GM23338 (cell line): Measurements from ENCODE around the gene MMAB. TPM values are rescaled to one million over a fixed set of nuclear protein-coding genes. Genes with fewer than 3 reads are reported as not detected.
"Not testable (repeated sequence)": the region's sequence is repeated elsewhere in the genome, so short reads cannot be mapped to it uniquely, and the experiment has no call there.

ENCODE experiments used
- ATAC-seq: fragments of 200-7000 bp; cut with Tn5 transposase; 3 replicates; pipeline ENCODE4 v1.9.1; 2020
- DNase-seq: peaks from one replicate; pipeline ENCODE4 v3.0.0-alpha.2; 2015; ENCODE audit warnings: low spot score
- H2AFZ ChIP-seq: fragments of 200-600 bp; sonication (generic); 2 replicates; pipeline ENCODE4 v1.8.0; 2016; ENCODE audit warnings: antibody characterized with exemption, mild to moderate bottlenecking, moderate library complexity
- H3F3A ChIP-seq: fragments of 200-600 bp; sonication (generic); replicated peaks from 2 replicates; pipeline ENCODE4 v1.8.0; 2017; ENCODE audit warnings: antibody characterized with exemption, mixed run types, low read depth
- H3K27ac ChIP-seq: fragments of 200-600 bp; sonication (generic); 2 replicates; pipeline ENCODE4 v1.6.1; 2016; ENCODE audit warnings: low read depth
- H3K27me3 ChIP-seq: fragments of 200-600 bp; sonication (generic); 2 replicates; pipeline ENCODE4 v1.8.0; 2016; ENCODE audit warnings: mild to moderate bottlenecking, mixed run types, moderate library complexity; ENCODE audit not compliant: insufficient read depth
- H3K36me3 ChIP-seq: fragments of 200-600 bp; sonication (generic); 2 replicates; pipeline ENCODE4 v1.8.0; 2016; ENCODE audit warnings: mild to moderate bottlenecking; ENCODE audit not compliant: insufficient read depth
- H3K4me1 ChIP-seq: fragments of 200-600 bp; sonication (generic); 2 replicates; pipeline ENCODE4 v1.8.0; 2016; ENCODE audit warnings: mild to moderate bottlenecking, moderate library complexity; ENCODE audit not compliant: insufficient read depth
- H3K4me2 ChIP-seq: fragments of 200-600 bp; sonication (generic); 2 replicates; pipeline ENCODE4 v1.7.1; 2017; ENCODE audit warnings: mixed run types
- H3K4me3 ChIP-seq: fragments of 200-600 bp; sonication (generic); 2 replicates; pipeline ENCODE4 v1.6.1; 2016; ENCODE audit warnings: mixed run types
- H3K79me2 ChIP-seq: fragments of 200-600 bp; sonication (generic); replicated peaks from 2 replicates; pipeline ENCODE4 v1.8.0; 2017; ENCODE audit warnings: mild to moderate bottlenecking; ENCODE audit not compliant: insufficient read depth
- H3K9me2 ChIP-seq: fragments of 200-600 bp; sonication (generic); 2 replicates; pipeline ENCODE4 v1.8.0; 2017; ENCODE audit not compliant: insufficient read depth
- H4K20me1 ChIP-seq: fragments of 200-600 bp; sonication (generic); replicated peaks from 2 replicates; pipeline ENCODE4 v1.8.0; 2017; ENCODE audit warnings: mild to moderate bottlenecking; ENCODE audit not compliant: insufficient read depth
- H3K27ac Mint-ChIP-seq: 2 replicates; pipeline ENCODE4 v1.8.0; 2020; ENCODE audit warnings: inconsistent platforms, mild to moderate bottlenecking, moderate library complexity, mixed read lengths
- H3K27me3 Mint-ChIP-seq: 3 replicates; pipeline ENCODE4 v1.8.0; 2022; ENCODE audit warnings: low read depth, mild to moderate bottlenecking, moderate library complexity, mixed read lengths, inconsistent platforms; ENCODE audit not compliant: insufficient read depth, poor library complexity
- H3K36me3 Mint-ChIP-seq: 3 replicates; pipeline ENCODE4 v1.8.0; 2021; ENCODE audit warnings: low read depth, mild to moderate bottlenecking, inconsistent platforms, moderate library complexity, mixed read lengths
- H3K4me1 Mint-ChIP-seq: 3 replicates; pipeline ENCODE4 v1.8.0; 2020; ENCODE audit warnings: mild to moderate bottlenecking, inconsistent platforms, mixed read lengths
- H3K4me3 Mint-ChIP-seq: 3 replicates; pipeline ENCODE4 v1.8.0; 2021; ENCODE audit warnings: moderate library complexity, mild to moderate bottlenecking, inconsistent platforms, mixed read lengths
- H3K9me3 Mint-ChIP-seq: 3 replicates; pipeline ENCODE4 v1.8.0; 2020; ENCODE audit warnings: moderate library complexity, mild to moderate bottlenecking, inconsistent platforms, mixed read lengths
- CREB1 ChIP-seq: fragments of 250-450 bp; sonication (Bioruptor Pico); IDR thresholded peaks from 2 replicates; pipeline ENCODE4 v1.5.0; 2020; ENCODE audit warnings: low read depth, mild to moderate bottlenecking, moderate library complexity
- CTCF ChIP-seq, 2 experiments: fragments of 200-600 bp in 1 of 2; sonication (generic) in 1 of 2; conservative IDR thresholded peaks; 2 replicates each; pipeline versions ENCODE4 v1.5.1 to v1.6.1; 2016 to 2017; ENCODE audit warnings: antibody characterized with exemption in 2 of 2, low read depth in 2 of 2, mild to moderate bottlenecking in 2 of 2, moderate library complexity in 1 of 2
- EZH2 ChIP-seq: fragments of 200-600 bp; sonication (generic); IDR thresholded peaks from one replicate; pipeline ENCODE4 v1.8.0; 2017; ENCODE audit warnings: antibody characterized with exemption, mild to moderate bottlenecking, low read depth; ENCODE audit not compliant: unreplicated experiment
- JUNB ChIP-seq: IDR thresholded peaks from one replicate; pipeline ENCODE4 v1.6.1; 2016; ENCODE audit warnings: antibody characterized with exemption; ENCODE audit not compliant: unreplicated experiment
- NANOG ChIP-seq: IDR thresholded peaks from 2 replicates; pipeline ENCODE4 v1.6.1; 2016; ENCODE audit warnings: antibody characterized with exemption, borderline replicate concordance
- POLR2AphosphoS5 ChIP-seq: IDR thresholded peaks from 2 replicates; pipeline ENCODE4 v1.6.1; 2016; ENCODE audit warnings: antibody characterized with exemption, low read depth
- REST ChIP-seq: IDR thresholded peaks from one replicate; pipeline ENCODE4 v1.6.1; 2018; ENCODE audit warnings: antibody characterized with exemption; ENCODE audit not compliant: unreplicated experiment
- ZNF462 ChIP-seq: fragments of 250-450 bp; sonication (Bioruptor Pico); IDR thresholded peaks from 2 replicates; pipeline ENCODE4 v1.5.0; 2020; ENCODE audit warnings: mild to moderate bottlenecking, moderate library complexity
- polyA plus RNA-seq: library from polyadenylated mRNA; unstranded; fragments of >200 nt; fragmentation: Nextera tagmentation; extraction: Ambion mirVana; gene quantifications from 2 replicates; pipeline ENCODE4 v1.2.1, GENCODE V29; 2016
- total RNA-seq: library from RNA; depleted of rRNA; stranded (reverse); fragments of >200 nt; shearing (Covaris generic); gene quantifications from 2 replicates; pipeline ENCODE4 v1.2.3, GENCODE V29; 2014

MMAB gene
- total and polyA plus RNA-seq, 2 experiments from 2014 or later = 24.7 to 38.5 TPM

GRCh38 chr12:109602132-109602531 is 28.8 kb upstream of the MMAB start:
- H3K27ac Mint-ChIP-seq, ATAC-seq, H3K4me1 ChIP-seq, H3K36me3 Mint-ChIP-seq, H3K4me3 ChIP-seq, H3K4me3 Mint-ChIP-seq, H2AFZ ChIP-seq, H3K27ac ChIP-seq, H3K4me2 ChIP-seq, H3K27me3 Mint-ChIP-seq, H4K20me1 ChIP-seq, DNase-seq, H3K9me2 ChIP-seq, H3K9me3 Mint-ChIP-seq, H3K27me3 ChIP-seq, H3K36me3 ChIP-seq, H3K79me2 ChIP-seq, H3F3A ChIP-seq: not testable (repeated sequence)
- H3K4me1 Mint-ChIP-seq = peaks cover 18% of the 10 kb centered on the region

GRCh38 chr12:109601557-109601956 is 28.3 kb upstream of the MMAB start:
- Mint-ChIP-seq H3K4me1 (peaks cover 18% of the 10 kb centered on the region), H3K9me3 (no peaks in the 10 kb centered on the region)

More at GRCh38 chr12:109601557-109601956, 28.3 kb upstream of the MMAB start:
- Histone ChIP-seq H2AFZ (no peak overlapping the region), H3K79me2 (no peaks in the 10 kb centered on the region), H3F3A (no peaks in the 10 kb centered on the region), H3K27ac (no peak overlapping the region), H3K4me2 (no peak overlapping the region), H3K4me3 (no peak overlapping the region), H4K20me1 (no peaks in the 10 kb centered on the region), H3K4me1 (peaks cover 8% of the 10 kb centered on the region; the same call in 1 of the 2 replicates), H3K9me2 (no peaks in the 10 kb centered on the region), H3K36me3 (no peaks in the 10 kb centered on the region), H3K27me3 (no peaks in the 10 kb centered on the region)
- peaks cover 7% of the 10 kb centered on the region for H3K27me3 Mint-ChIP-seq
- no peaks in the 10 kb centered on the region for H3K36me3 Mint-ChIP-seq
- ATAC-seq (no peak), DNase-seq (no peak)
- TF ChIP-seq EZH2 (no peak), ZNF462 (CRISPR knock-in tag) (no peak), REST (no peak), POLR2AphosphoS5 (no peak), CTCF (conservative IDR thresholded peaks at IDR 0.05; ENCODE audit: low read depth in 2 of 2) (no peak), JUNB (no peak), NANOG (no peak), CREB1 (CRISPR knock-in tag) (no peak)
- H3K27ac Mint-ChIP-seq = no peak overlapping the region
- no peak overlapping the region for H3K4me3 Mint-ChIP-seq
